Measurements from ENCODE around the gene MNT. TPM values are rescaled to one million over a fixed set of nuclear protein-coding genes. Genes with fewer than 3 reads are reported as not detected.

Gene MNT
- total RNA-seq, 4 donors from 2014 or later, result 9.5 to 57.8 (median 39.0) TPM

DNA sequence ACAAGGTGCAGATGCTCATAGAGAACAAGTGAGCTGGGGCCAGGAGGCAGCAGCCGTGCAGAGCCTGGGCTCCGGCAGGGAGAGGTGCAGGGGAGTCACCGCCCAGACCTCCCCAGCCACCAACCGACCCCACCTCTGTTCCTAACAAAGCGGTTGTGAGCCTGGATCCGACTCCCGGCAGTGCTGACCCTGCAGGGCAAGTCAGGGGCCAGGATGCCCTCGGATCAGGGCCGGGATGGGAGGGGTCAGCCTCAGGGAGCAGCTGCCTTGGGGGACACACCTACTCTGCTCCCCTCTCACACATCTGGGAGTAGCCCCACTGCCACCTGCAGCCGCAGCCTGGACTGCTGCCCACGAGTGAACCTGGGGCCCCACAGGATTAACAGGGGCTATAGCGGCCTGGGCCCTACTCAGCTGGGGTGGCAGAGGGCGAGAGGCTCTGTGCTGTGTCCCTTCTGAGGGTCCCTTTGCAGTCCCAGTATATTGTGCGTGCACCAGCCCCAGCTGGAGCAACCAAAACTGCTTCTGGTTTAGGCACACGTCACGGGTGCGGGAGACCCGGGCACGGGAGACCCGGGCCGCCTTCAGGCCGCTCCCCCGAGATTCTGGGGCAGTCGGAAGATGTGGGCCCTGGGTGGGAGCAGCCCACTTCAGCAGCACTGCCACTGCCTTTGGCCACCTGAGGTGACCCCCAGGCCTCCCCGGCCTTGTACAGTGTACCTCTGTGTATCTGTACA lies 21.2 kb downstream of the MNT start:
- Histone ChIP-seq H3K27me3 (no peaks in the 10 kb centered on the region), H3K9me3 (no peaks in the 10 kb centered on the region), H3K4me3 (no peak overlapping the region), H3K4me1 (peaks cover 0 to 17% (median 1%) of the 10 kb centered on the region in 4 donors), H3K27ac (no peak overlapping the region), H3K36me3 (peaks cover 0 to 61% (median 0%) of the 10 kb centered on the region in 3 donors)
- no peak for TF ChIP-seq POLR2A (IDR thresholded peaks at IDR 0.05)
- TF ChIP-seq, protein P1, sequence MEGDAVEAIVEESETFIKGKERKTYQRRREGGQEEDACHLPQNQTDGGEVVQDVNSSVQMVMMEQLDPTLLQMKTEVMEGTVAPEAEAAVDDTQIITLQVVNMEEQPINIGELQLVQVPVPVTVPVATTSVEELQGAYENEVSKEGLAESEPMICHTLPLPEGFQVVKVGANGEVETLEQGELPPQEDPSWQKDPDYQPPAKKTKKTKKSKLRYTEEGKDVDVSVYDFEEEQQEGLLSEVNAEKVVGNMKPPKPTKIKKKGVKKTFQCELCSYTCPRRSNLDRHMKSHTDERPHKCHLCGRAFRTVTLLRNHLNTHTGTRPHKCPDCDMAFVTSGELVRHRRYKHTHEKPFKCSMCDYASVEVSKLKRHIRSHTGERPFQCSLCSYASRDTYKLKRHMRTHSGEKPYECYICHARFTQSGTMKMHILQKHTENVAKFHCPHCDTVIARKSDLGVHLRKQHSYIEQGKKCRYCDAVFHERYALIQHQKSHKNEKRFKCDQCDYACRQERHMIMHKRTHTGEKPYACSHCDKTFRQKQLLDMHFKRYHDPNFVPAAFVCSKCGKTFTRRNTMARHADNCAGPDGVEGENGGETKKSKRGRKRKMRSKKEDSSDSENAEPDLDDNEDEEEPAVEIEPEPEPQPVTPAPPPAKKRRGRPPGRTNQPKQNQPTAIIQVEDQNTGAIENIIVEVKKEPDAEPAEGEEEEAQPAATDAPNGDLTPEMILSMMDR (IDR thresholded peaks at IDR 0.05), result no peak
- DNase-seq, result no peak

DNA sequence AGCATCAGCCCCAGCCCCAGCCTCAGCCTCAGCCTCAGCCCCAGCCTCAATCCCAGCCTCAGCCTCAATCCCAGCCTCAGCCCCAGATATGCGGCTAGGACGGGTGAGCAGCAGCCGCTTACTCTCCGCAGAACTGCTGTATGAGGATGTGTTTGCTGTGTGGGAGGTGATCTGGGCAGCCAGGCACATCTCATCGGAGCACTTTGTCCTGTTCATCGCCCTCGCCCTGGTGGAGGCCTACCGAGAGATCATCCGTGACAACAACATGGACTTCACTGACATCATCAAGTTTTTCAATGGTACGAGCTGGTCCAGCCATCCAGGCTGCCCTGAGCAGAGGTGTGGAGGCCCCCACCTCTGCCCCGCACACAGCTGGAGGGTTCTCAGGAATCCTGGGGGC lies 22.0 kb downstream of the MNT start:
- no peak for DNase-seq
- H3K27ac ChIP-seq, result no peak overlapping the region
- peaks cover 0 to 9% (median 1%) of the 10 kb centered on the region in 4 donors for H3K4me1 ChIP-seq
- H3K36me3 ChIP-seq, result peaks cover 0 to 66% (median 0%) of the 10 kb centered on the region in 3 donors
- TF ChIP-seq, protein P1 (IDR thresholded peaks at IDR 0.05), result no peak
- TF ChIP-seq POLR2A (IDR thresholded peaks at IDR 0.05), result no peak
- H3K27me3 ChIP-seq, result no peaks in the 10 kb centered on the region
- no peak overlapping the region for H3K4me3 ChIP-seq
- H3K9me3 ChIP-seq, result no peaks in the 10 kb centered on the region

DNA sequence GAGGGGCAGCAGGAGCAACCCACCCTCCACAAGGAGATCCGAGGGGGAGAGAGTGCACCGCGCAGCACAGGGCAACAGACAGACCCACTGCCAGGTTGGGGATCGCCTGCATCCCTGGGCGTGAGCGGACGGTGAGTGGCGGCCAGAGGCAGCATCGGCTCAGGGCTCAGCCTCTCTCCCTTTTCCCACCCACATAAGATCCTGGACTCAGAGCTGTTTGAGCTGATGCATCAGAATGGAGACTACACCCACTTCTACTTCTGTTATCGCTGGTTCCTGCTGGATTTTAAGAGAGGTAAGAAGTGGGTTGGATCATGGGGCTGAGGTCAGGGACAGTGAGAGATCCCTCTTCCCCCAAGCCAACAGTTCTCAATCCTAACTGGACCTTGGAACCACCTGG lies 23.2 kb downstream of the MNT start:
- DNase-seq, result no peak
- Histone ChIP-seq H3K36me3 (peaks cover 0 to 77% (median 0%) of the 10 kb centered on the region in 3 donors), H3K27me3 (no peaks in the 10 kb centered on the region), H3K4me3 (no peak overlapping the region), H3K27ac (no peak overlapping the region), H3K9me3 (no peaks in the 10 kb centered on the region), H3K4me1 (no peaks in the 10 kb centered on the region)
- no peak for TF ChIP-seq POLR2A (IDR thresholded peaks at IDR 0.05)
- TF ChIP-seq, protein P1 (IDR thresholded peaks at IDR 0.05), result no peak

DNA sequence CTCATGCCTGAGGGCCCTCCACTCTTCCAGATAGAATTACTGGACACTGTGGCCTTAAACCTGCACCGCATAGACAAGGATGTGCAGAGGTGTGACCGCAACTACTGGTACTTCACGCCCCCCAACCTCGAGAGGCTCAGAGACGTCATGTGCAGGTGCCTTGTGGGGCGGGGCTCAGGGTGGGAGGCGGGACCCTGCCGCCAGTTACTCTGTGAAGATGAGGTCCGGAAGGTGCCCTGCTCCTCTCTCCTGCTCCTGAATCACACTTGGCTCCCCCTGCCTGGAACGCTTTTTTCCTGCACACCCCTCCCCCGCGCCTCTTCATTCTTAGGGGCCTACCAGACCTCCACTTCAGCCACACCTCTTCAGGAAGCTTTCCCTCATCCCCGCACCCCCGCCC lies 24.8 kb downstream of the MNT start:
- Histone ChIP-seq H3K4me3 (no peak overlapping the region), H3K27ac (no peak overlapping the region), H3K36me3 (peaks cover 0 to 89% (median 0%) of the 10 kb centered on the region in 3 donors), H3K4me1 (no peaks in the 10 kb centered on the region), H3K27me3 (no peaks in the 10 kb centered on the region), H3K9me3 (no peaks in the 10 kb centered on the region)
- TF ChIP-seq, protein P1 (IDR thresholded peaks at IDR 0.05), result no peak
- no peak for TF ChIP-seq POLR2A (IDR thresholded peaks at IDR 0.05)
- DNase-seq, result no peak

DNA sequence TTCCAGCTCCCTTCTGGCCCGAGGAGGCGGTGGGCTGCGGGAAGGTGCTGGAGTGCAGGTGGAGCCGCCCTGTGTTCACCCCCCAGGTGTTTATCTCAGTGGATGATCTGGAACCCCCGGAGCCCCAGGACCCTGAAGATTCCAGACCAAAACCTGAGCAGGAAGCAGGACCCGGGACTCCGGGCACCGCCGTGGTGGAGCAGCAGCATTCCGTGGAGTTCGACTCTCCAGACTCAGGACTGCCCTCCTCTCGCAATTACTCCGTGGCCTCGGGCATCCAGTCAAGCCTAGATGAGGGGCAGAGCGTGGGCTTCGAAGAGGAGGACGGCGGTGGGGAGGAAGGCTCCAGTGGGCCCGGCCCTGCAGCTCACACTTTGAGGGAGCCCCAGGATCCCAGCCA lies 25.5 kb downstream of the MNT start:
- H3K4me3 ChIP-seq, result no peak overlapping the region
- H3K4me1 ChIP-seq, result no peaks in the 10 kb centered on the region
- H3K9me3 ChIP-seq, result no peaks in the 10 kb centered on the region
- H3K27ac ChIP-seq, result no peak overlapping the region
- no peak for DNase-seq
- no peaks in the 10 kb centered on the region for H3K27me3 ChIP-seq
- peaks cover 0 to 83% (median 0%) of the 10 kb centered on the region in 3 donors for H3K36me3 ChIP-seq
- TF ChIP-seq, protein P1 (IDR thresholded peaks at IDR 0.05), result no peak
- TF ChIP-seq POLR2A (IDR thresholded peaks at IDR 0.05), result no peak

Data from Peyer's patch (tissue), 4 donors.